Ishikawa (cell line): ENCODE measurements around the gene MOGAT3.
A peak's percentile ranks its signal among the peaks of the same experiment; 100 is the strongest.

ENCODE experiments used
- CEBPB ChIP-seq: IDR thresholded peaks from 2 replicates; pipeline ENCODE4 v1.6.1; 2012
- CREB1 ChIP-seq: IDR thresholded peaks from 2 replicates; pipeline ENCODE4 v1.6.1; 2012; ENCODE audit warnings: low read depth
- EGR1 ChIP-seq: IDR thresholded peaks from 2 replicates; pipeline ENCODE4 v1.6.1; 2012
- EP300 ChIP-seq: IDR thresholded peaks from 2 replicates; pipeline ENCODE4 v1.6.1; 2012; ENCODE audit warnings: borderline replicate concordance
- FOXM1 ChIP-seq: IDR thresholded peaks from 2 replicates; pipeline ENCODE4 v1.6.1; 2012; ENCODE audit warnings: low read depth, borderline replicate concordance
- MAX ChIP-seq: IDR thresholded peaks from 2 replicates; pipeline ENCODE4 v1.6.1; 2012
- NFIC ChIP-seq: IDR thresholded peaks from 2 replicates; pipeline ENCODE4 v1.6.1; 2012
- RAD21 ChIP-seq: IDR thresholded peaks from 2 replicates; pipeline ENCODE4 v1.6.1; 2012; ENCODE audit warnings: low read depth
- REST ChIP-seq: IDR thresholded peaks from 2 replicates; pipeline ENCODE4 v1.6.1; 2012; ENCODE audit warnings: low read depth, mild to moderate bottlenecking
- TAF1 ChIP-seq: IDR thresholded peaks from 2 replicates; pipeline ENCODE4 v1.6.1; 2012; ENCODE audit warnings: low read depth, mild to moderate bottlenecking
- TCF12 ChIP-seq: IDR thresholded peaks from 2 replicates; pipeline ENCODE4 v1.6.1; 2012; ENCODE audit warnings: low read depth
- TEAD4 ChIP-seq: IDR thresholded peaks from 2 replicates; pipeline ENCODE4 v1.6.1; 2012
- USF1 ChIP-seq: IDR thresholded peaks from 2 replicates; pipeline ENCODE4 v1.6.1; 2012
- YY1 ChIP-seq: IDR thresholded peaks from 2 replicates; pipeline ENCODE4 v1.6.1; 2012; ENCODE audit warnings: low read depth
- ZBTB7A ChIP-seq: IDR thresholded peaks from 2 replicates; pipeline ENCODE4 v1.6.1; 2012; ENCODE audit warnings: low read depth

MOGAT3 gene

DNA sequence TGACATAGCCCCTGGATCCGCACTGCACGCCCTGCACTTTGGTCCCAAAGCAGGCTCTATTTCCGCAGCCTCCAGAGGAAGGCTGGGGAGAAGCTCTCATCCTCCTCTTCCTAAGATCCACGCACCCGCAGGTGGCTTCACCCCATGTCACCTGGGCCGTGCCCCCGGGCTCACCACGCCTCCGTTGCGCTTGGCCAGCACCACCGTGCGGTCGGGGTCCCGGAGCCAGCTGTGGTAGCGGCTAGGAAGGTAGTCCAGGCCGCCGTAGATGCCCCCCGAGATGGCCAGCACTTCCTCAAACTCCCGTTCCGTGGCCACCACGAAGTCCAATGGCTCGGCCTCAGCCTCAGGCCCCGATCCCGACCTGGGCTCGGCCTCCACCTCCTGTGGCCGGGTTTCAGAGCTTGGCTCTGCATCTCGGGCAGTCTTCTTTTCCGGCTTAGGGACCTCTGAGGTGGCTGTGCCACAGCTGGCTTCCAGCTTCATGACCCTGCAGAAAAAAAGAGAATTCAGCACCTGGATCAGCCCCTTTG, 26.4 kb downstream of the MOGAT3 start:
- TF ChIP-seq YY1 (no peak), USF1 (no peak), TAF1 (no peak), RAD21 (no peak), NFIC (no peak), EGR1 (no peak), MAX (no peak)

DNA sequence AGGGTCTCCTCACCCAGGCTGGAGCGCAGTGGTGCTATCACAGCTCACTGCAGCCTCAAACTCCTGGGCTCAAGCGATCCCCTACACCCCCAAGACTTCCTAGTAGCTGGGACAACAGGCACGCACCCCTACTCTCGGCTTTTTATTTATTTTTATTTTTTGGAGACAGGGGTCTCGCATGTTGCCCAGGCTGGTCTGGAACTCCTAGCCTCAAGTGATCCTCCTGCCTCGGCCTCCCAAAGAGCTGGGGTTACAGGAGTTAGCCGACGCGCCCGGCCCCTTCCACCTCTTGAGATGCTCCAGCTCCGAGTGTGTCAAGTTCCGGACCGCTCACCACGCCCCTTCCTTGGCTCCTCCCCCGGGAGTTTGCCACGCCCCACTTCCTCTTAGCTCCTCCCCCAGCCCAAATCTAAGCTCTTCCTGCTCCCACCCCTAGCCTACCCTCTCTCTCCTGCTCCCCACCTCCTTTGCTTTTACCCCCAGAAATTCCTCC, 27.0 kb downstream of the MOGAT3 start:
- TF ChIP-seq TEAD4 (no peak), MAX (no peak), EGR1 (no peak), FOXM1 (no peak), NFIC (no peak), REST (no peak), ZBTB7A (no peak)

GRCh38 chr7:101172854-101173751, 27.7 kb downstream of the MOGAT3 start:
- TF ChIP-seq TEAD4 (no peak), EP300 (no peak), ZBTB7A (peak; percentile 81), USF1 (peak; percentile 19; the same call in 1 of the 2 replicates), YY1 (no peak), TCF12 (0 out of 2 replicates have a peak, but pooled peaks have one; percentile 42), NFIC (peak; percentile 95), EGR1 (no peak), REST (no peak), FOXM1 (no peak), RAD21 (no peak), TAF1 (no peak), CEBPB (no peak), MAX (peak; percentile 84)

GRCh38 chr7:101172005-101172853, 28.6 kb downstream of the MOGAT3 start:
- TF ChIP-seq EGR1 (peak; percentile 58), TCF12 (peak; percentile 49; the same call in 1 of the 2 replicates), USF1 (no peak), NFIC (no peak), REST (no peak), TEAD4 (no peak), MAX (peak; percentile 88), FOXM1 (no peak), EP300 (0 out of 2 replicates have a peak, but pooled peaks have one; percentile 19), CREB1 (no peak)
